ENCODE measurements around the gene SLC9A9.
A peak's percentile ranks its signal among the peaks of the same experiment; 100 is the strongest.
"Not testable (repeated sequence)": the region's sequence is repeated elsewhere in the genome, so short reads cannot be mapped to it uniquely, and the experiment has no call there.

Gene SLC9A9

DNA sequence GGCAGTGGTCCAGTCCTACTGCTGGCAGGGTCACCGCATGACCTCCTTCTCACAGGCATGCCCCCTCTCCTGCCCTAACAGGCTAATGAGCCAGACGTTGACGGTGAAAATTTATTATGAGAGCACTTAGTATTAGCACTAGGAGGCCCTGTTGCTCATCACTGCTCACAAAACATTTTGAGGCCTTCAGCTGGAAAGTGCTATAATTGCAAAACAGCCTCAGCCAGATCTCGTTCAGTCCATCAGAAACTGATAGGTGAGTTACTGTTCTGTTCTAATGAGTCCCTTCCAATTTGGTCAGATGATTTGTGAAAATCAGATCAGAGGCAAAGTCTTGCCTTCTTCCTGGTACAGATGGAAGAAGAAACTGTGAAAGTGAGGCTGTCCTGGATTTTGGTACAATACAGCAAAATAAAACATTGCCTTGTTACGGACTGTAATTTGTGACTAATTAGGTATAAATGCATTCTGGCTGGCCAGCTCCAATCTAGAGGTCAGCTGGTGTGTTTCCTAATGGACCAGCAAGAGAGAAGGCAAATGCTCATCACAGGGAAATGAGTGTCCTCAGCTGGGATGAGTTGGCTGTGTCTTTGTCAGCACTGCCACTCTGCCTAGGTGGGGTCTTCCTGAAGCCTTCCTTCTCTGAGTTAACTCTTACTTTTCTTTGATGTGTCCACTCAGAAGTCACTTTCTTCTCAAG is 411.9 kb downstream of the SLC9A9 start:
- DNase-seq = no peak

GRCh38 chr3:143433787-143434378 is 414.4 kb downstream of the SLC9A9 start:
- peak; percentile 57 for TF ChIP-seq CTCF (IDR thresholded peaks at IDR 0.05; ENCODE audit: low read depth, low read length)
- Histone ChIP-seq H3K36me3 (no peaks in the 10 kb centered on the region), H3K27me3 (no peaks in the 10 kb centered on the region), H3K4me3 (ENCODE audit: low read depth, low read length) (no peak overlapping the region), H3K4me1 (no peaks in the 10 kb centered on the region), H3K9me3 (no peaks in the 10 kb centered on the region)
- no peak for DNase-seq

More for the DNA sequence above, 411.9 kb downstream of the SLC9A9 start:
- Histone ChIP-seq H3K27me3 (no peaks in the 10 kb centered on the region), H3K9me3 (no peaks in the 10 kb centered on the region), H3K36me3 (no peaks in the 10 kb centered on the region), H3K4me1 (no peaks in the 10 kb centered on the region), H3K4me3 (ENCODE audit: low read depth, low read length) (no peak overlapping the region)
- no peak for TF ChIP-seq CTCF (IDR thresholded peaks at IDR 0.05; ENCODE audit: low read depth, low read length)

- not testable (repeated sequence) for H3K4me1 ChIP-seq; DNase-seq; H3K36me3 ChIP-seq; H3K27me3 ChIP-seq; H3K4me3 ChIP-seq (ENCODE audit: low read depth, low read length); H3K9me3 ChIP-seq
These were observed 417.0 kb downstream of the SLC9A9 start for GRCh38 chr3:143431298-143431697.

DNA sequence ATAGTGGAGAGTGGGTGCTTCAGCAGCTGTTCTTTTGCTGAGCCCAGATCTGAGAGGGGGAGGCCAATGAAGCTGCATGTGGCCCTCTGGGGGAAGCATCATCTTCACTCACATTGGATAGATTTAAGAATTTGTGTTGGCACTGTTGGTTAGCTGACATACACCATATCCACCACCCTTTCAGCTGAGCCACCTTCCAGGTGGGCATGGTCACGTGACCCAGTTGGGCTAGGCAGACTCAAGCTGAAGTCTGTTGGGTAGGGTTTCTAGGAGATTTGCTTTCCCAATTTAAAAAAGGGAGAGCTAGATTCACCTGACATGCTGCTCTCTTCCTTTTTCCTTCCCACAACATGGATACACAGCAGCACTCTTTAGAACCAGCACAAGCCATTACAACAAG is 417.7 kb downstream of the SLC9A9 start:
- no peak for TF ChIP-seq CTCF (IDR thresholded peaks at IDR 0.05; ENCODE audit: low read depth, low read length)
- DNase-seq = no peak
- H3K4me1 ChIP-seq = no peaks in the 10 kb centered on the region
- no peaks in the 10 kb centered on the region for H3K9me3 ChIP-seq
- no peaks in the 10 kb centered on the region for H3K27me3 ChIP-seq
- no peaks in the 10 kb centered on the region for H3K36me3 ChIP-seq
- no peak overlapping the region for H3K4me3 ChIP-seq (ENCODE audit: low read depth, low read length)

DNA sequence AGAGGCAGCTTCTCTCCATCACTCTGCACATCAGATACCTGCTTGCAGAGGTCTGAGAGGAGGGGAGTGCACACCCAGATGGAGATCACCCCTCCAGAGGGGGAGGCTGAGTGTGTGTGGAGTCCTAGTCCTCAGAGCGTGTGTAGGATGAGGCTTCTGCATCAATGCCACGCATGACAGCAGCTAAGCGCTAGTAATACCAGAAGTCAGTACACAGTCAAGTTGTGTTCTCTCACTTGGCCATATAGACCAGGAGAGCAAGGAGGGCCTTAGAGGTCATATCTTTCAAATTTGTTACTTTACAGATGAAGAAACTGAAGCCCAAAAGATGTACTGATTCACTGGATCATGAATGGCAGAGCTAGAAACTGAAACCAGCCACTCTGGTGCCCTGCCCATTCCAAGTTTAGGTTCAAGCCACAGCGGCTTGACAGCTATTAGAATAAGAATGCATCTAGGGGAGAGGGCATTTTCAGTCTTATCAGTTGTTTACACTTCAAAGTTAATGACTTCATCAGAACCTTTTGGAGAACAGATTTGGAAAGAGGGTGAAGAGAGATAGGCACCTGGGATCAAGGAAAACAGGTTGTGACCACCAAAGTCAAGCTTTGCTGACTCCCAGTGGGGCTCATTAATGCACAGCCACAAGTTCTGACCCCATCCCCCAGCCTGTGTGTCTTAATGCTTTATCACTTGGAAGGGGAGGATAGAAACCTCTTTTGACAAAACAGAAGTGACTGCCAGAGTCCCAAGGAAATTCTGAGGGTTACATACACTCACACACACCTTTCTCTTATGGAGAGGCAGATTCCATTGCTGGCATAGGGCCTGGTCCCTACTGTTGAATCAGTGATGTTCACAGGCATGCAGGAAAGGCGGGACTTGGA is 418.4 kb downstream of the SLC9A9 start:
- Histone ChIP-seq H3K36me3 (no peaks in the 10 kb centered on the region), H3K9me3 (no peaks in the 10 kb centered on the region), H3K4me3 (ENCODE audit: low read depth, low read length) (no peak overlapping the region), H3K27me3 (no peaks in the 10 kb centered on the region), H3K4me1 (no peaks in the 10 kb centered on the region)
- TF ChIP-seq CTCF (IDR thresholded peaks at IDR 0.05; ENCODE audit: low read depth, low read length) = no peak
- no peak for DNase-seq

GRCh38 chr3:143428294-143428693 is 420.0 kb downstream of the SLC9A9 start:
- Histone ChIP-seq H3K36me3 (no peaks in the 10 kb centered on the region), H3K4me1 (no peaks in the 10 kb centered on the region)
- no peak for DNase-seq

More at GRCh38 chr3:143428294-143428693, 420.0 kb downstream of the SLC9A9 start:
- Histone ChIP-seq H3K9me3 (no peaks in the 10 kb centered on the region), H3K4me3 (ENCODE audit: low read depth, low read length) (no peak overlapping the region), H3K27me3 (no peaks in the 10 kb centered on the region)
- no peak for TF ChIP-seq CTCF (IDR thresholded peaks at IDR 0.05; ENCODE audit: low read depth, low read length)

Measured in BE2C (cell line).